Endodermal cell (in vitro differentiated cells): ENCODE data around the gene CHSY1. TPM values are rescaled to one million over a fixed set of nuclear protein-coding genes. Genes with fewer than 3 reads are reported as not detected.

Source experiments
- DNase-seq: peaks from one replicate; pipeline ENCODE4 v3.0.0-alpha.2; 2017
- H3K27ac ChIP-seq: 2 replicates; pipeline ENCODE4 v1.5.1; 2013; ENCODE audit warnings: mild to moderate bottlenecking, low read depth, low read length, moderate library complexity
- H3K27me3 ChIP-seq: 2 replicates; pipeline ENCODE4 v1.6.1; 2013; ENCODE audit warnings: mild to moderate bottlenecking, low read length, moderate library complexity; ENCODE audit not compliant: insufficient read depth, control insufficient read depth, poor library complexity, severe bottlenecking
- H3K36me3 ChIP-seq: 2 replicates; pipeline ENCODE4 v1.7.0; 2013; ENCODE audit warnings: mild to moderate bottlenecking, low read length, moderate library complexity; ENCODE audit not compliant: control insufficient read depth, insufficient read depth
- H3K4me1 ChIP-seq: one replicate; pipeline ENCODE4 v1.7.0; 2013; ENCODE audit warnings: low read length; ENCODE audit not compliant: control insufficient read depth, insufficient read depth
- H3K4me3 ChIP-seq: 2 replicates; pipeline ENCODE4 v1.5.1; 2013; ENCODE audit warnings: mild to moderate bottlenecking, low read length, moderate library complexity
- H3K9ac ChIP-seq: 2 replicates; pipeline ENCODE4 v1.6.1; 2013; ENCODE audit warnings: mild to moderate bottlenecking, low read length, moderate library complexity; ENCODE audit not compliant: poor library complexity, severe bottlenecking; ENCODE audit errors: extremely low read depth
- H3K9me3 ChIP-seq: 2 replicates; pipeline ENCODE4 v1.6.1; 2013; ENCODE audit warnings: mild to moderate bottlenecking, low read length, moderate library complexity; ENCODE audit not compliant: control insufficient read depth
- H3K27ac Mint-ChIP-seq: 2 replicates; pipeline ENCODE4 v1.8.0; 2020; ENCODE audit warnings: mixed read lengths
- H3K27me3 Mint-ChIP-seq: 2 replicates; pipeline ENCODE4 v1.8.0; 2021; ENCODE audit warnings: mild to moderate bottlenecking, mixed read lengths; ENCODE audit not compliant: insufficient read depth
- H3K36me3 Mint-ChIP-seq: 2 replicates; pipeline ENCODE4 v1.8.0; 2020; ENCODE audit warnings: low read depth, mixed read lengths
- H3K4me1 Mint-ChIP-seq: 2 replicates; pipeline ENCODE4 v1.8.0; 2020; ENCODE audit warnings: mixed read lengths
- H3K4me3 Mint-ChIP-seq: 2 replicates; pipeline ENCODE4 v1.8.0; 2020; ENCODE audit warnings: mild to moderate bottlenecking, moderate library complexity, mixed read lengths
- H3K9me3 Mint-ChIP-seq: 2 replicates; pipeline ENCODE4 v1.8.0; 2020; ENCODE audit warnings: mild to moderate bottlenecking, mixed read lengths
- WGBS, 2 experiments: methylation state at CpG; one replicate each; pipeline versions ENCODE4 v1.1.5 to v1.1.7; 2013; ENCODE audit warnings: missing lambda C conversion rate in 2 of 2, mixed read lengths in 1 of 2; ENCODE audit not compliant: insufficient coverage in 1 of 2, insufficient read length in 1 of 2; 5-methylcytosine and 5-hydroxymethylcytosine counted together
- total RNA-seq, 2 donors: library from RNA; stranded (reverse); fragmentation: NEBNext Ultra II Directional in 1 of 2; extraction: Animal tissue kit (Norgen Biotek cat#: 25700) in 1 of 2; gene quantifications; 2 replicates in 1 of 2; 3 replicates in 1 of 2; pipeline ENCODE4 v1.2.1, GENCODE V29; 2021
- TF ChIP-seq, protein P1 (sequence below): fragments of 200-600 bp; sonication (generic); conservative IDR thresholded peaks from 2 replicates; pipeline ENCODE4 v1.5.0; 2021; ENCODE audit warnings: antibody characterized with exemption, mild to moderate bottlenecking

Gene CHSY1
- total RNA-seq, 2 donors from 2014 or later = 33.3 to 39.9 TPM

DNA sequence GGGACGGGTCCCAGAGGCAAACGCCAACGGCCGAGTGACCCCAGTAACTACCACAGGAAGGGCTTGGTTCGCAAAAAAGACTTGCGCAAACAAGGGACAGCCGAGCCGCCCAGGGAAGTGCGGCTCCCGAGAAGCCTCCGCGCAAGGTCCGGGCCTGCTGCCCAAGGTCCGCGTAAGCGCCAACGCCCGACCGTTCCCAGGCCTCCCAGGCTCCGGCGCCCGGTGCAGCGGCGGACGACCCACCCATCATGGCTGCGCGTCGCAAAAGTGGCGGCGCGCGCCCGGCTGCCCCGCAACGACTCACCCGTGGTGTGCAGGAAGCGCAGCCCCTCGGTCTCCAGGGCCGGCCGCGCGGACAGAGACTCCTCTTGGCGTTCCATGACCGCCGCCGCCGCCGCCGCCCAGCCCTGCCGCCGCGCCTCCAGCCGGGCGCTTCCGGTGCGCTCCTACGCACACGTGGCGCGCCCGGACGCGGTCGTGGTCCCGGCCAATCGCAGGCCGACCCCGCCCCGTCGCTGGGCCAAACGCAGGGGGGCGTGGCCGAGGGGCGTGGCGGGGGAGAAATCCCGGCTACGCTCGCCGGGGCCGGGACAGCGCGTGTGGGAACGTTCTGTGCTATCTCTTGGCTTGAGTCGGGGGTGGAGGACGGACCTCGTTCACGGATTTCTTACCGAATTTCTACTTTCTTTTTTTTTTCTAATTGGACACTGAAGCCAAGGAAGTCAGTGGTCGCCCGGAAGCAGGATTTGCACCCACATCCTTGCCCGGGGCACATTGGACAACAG is 25.4 kb upstream of the CHSY1 start, which contains the start of gene SELENOS:
SELENOS (minus strand) TSS at position 448 of the 785 bp plus-strand sequence; CDS start at position 380, 68 bp downstream.
- H3K4me1 Mint-ChIP-seq = peaks cover 20% of the 10 kb centered on the region

DNA sequence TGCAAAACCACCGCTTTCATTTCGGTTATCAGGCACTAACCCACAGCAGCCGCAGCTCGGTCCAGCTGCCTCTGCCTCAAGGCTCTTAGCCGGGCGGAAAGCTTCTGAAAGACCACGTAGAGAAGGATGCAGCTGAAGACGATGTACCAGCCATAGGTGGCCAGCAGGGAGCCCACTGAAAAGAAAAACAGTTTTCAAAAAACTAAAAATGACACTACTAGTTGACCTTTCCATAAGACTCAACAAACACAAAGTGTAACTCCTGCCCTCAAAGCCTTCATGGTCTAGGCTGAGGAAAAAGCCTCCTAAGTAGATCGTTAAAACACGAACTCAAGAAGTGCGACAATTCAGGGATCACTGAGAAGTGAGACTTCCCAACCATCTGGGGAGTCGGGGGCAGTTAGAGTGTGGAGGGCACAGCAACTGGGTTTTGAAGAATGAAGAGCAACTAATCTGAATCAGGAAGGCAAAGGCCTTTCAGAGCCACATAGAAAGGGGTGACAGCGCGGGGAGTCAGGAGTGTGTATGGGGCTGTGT is 24.7 kb upstream of the CHSY1 start:
- TF ChIP-seq, protein P1, sequence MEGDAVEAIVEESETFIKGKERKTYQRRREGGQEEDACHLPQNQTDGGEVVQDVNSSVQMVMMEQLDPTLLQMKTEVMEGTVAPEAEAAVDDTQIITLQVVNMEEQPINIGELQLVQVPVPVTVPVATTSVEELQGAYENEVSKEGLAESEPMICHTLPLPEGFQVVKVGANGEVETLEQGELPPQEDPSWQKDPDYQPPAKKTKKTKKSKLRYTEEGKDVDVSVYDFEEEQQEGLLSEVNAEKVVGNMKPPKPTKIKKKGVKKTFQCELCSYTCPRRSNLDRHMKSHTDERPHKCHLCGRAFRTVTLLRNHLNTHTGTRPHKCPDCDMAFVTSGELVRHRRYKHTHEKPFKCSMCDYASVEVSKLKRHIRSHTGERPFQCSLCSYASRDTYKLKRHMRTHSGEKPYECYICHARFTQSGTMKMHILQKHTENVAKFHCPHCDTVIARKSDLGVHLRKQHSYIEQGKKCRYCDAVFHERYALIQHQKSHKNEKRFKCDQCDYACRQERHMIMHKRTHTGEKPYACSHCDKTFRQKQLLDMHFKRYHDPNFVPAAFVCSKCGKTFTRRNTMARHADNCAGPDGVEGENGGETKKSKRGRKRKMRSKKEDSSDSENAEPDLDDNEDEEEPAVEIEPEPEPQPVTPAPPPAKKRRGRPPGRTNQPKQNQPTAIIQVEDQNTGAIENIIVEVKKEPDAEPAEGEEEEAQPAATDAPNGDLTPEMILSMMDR = peak; percentile 72
- Histone ChIP-seq H3K9me3 (peaks cover 6% of the 10 kb centered on the region), H3K27me3 (no peaks in the 10 kb centered on the region), H3K4me1 (peaks cover 3% of the 10 kb centered on the region), H3K36me3 (peaks cover 53% of the 10 kb centered on the region), H3K27ac (peak overlapping the region; percentile 47), H3K4me3 (peak overlapping the region; percentile 99), H3K9ac (peak overlapping the region; percentile 95)
- H3K27me3 Mint-ChIP-seq = no peaks in the 10 kb centered on the region
- 24 to 27% methylated on average over 12 to 14 of the region's 14 CpGs for WGBS, 2 experiments
- peak overlapping the region; percentile 92 for H3K4me3 Mint-ChIP-seq
- peak overlapping the region; percentile 97 for H3K27ac Mint-ChIP-seq
- peak; percentile 60 for DNase-seq
- H3K36me3 Mint-ChIP-seq = peaks cover 56% of the 10 kb centered on the region
- H3K9me3 Mint-ChIP-seq = peaks cover 6% of the 10 kb centered on the region
- H3K4me1 Mint-ChIP-seq = peaks cover 20% of the 10 kb centered on the region

More for the DNA sequence above, 25.4 kb upstream of the CHSY1 start, which contains the start of gene SELENOS:
- peak within 1 kb of the TSS; percentile 97 for H3K27ac Mint-ChIP-seq
- peaks cover 6% of the 10 kb centered on the region for H3K9me3 Mint-ChIP-seq
- Histone ChIP-seq H3K27me3 (no peaks in the 10 kb centered on the region), H3K4me1 (peaks cover 3% of the 10 kb centered on the region), H3K27ac (peak within 1 kb of the TSS; percentile 47), H3K9me3 (peaks cover 10% of the 10 kb centered on the region), H3K9ac (peak within 1 kb of the TSS; percentile 95), H3K4me3 (peak within 1 kb of the TSS; percentile 99), H3K36me3 (peaks cover 53% of the 10 kb centered on the region)
- peak within 1 kb of the TSS; percentile 92 for H3K4me3 Mint-ChIP-seq
- peaks cover 57% of the 10 kb centered on the region for H3K36me3 Mint-ChIP-seq
- no peaks in the 10 kb centered on the region for H3K27me3 Mint-ChIP-seq
- TF ChIP-seq, protein P1 = no peak
- WGBS, 2 experiments = 1 to 2% methylated on average over 24 to 91 of the region's 91 CpGs
- peak; percentile 94 for DNase-seq

DNA sequence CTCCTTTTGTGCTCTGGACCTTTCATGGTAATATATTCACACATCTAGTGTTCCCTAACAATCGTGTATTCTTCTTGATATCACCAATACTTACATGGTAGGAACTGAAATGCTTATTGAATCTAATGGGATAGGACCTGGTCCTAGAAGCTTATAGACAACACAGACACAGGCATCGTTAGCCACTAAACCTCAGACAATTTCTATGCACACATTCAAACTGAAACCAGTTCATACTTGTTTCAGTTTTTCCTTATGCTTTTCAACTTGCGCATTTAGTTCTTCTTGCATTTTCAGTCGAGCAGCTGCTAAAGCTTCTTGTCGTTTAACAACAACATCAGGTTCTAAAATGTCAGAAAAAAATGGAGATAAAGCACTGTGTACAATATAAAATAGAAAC is 23.2 kb upstream of the CHSY1 start:
- peaks cover 55% of the 10 kb centered on the region for H3K36me3 Mint-ChIP-seq
- no peak overlapping the region for H3K4me3 Mint-ChIP-seq
- no peak for DNase-seq

More for the DNA sequence above, 23.2 kb upstream of the CHSY1 start:
- H3K4me1 Mint-ChIP-seq = peaks cover 17% of the 10 kb centered on the region
- Histone ChIP-seq H3K36me3 (peaks cover 57% of the 10 kb centered on the region), H3K9me3 (no peaks in the 10 kb centered on the region), H3K4me1 (peaks cover 3% of the 10 kb centered on the region), H3K27ac (no peak overlapping the region), H3K9ac (no peak overlapping the region), H3K4me3 (no peak overlapping the region), H3K27me3 (no peaks in the 10 kb centered on the region)
- TF ChIP-seq, protein P1 = no peak
- H3K27me3 Mint-ChIP-seq = no peaks in the 10 kb centered on the region
- no peaks in the 10 kb centered on the region for H3K9me3 Mint-ChIP-seq
- 67 to 98% methylated on average over 1 to 5 of the region's 5 CpGs for WGBS, 2 experiments
- no peak overlapping the region for H3K27ac Mint-ChIP-seq
